Fibroblast of peridontal ligament (primary cell): ENCODE measurements around the gene CACNA1B.

Experiments
- DNase-seq: peaks from one replicate; pipeline ENCODE4 v3.0.0-alpha.2; 2010; ENCODE audit errors: extremely low read depth

Gene CACNA1B

DNA sequence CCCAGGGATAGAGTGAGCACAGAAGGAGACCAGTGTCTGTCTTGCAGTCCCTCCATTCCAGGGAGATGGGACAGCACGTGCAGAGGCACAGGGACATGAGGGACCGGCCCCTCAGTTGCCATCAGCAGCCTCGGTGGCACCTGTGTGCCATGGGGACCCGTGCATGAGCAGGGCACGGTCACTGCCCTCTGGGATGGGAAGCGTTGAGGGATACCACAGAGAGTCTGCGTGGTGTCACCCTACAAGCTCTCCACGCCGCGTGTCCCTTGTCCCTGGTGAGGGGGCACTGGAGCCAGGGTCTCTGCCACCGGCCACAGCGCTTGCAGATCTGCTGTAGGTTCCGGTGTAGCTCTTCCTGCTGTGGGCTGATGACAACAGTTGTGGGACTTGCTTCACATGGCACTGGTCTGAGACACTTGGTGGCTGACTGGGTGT lies 108.1 kb downstream of the CACNA1B start:
- DNase-seq = no peak

DNA sequence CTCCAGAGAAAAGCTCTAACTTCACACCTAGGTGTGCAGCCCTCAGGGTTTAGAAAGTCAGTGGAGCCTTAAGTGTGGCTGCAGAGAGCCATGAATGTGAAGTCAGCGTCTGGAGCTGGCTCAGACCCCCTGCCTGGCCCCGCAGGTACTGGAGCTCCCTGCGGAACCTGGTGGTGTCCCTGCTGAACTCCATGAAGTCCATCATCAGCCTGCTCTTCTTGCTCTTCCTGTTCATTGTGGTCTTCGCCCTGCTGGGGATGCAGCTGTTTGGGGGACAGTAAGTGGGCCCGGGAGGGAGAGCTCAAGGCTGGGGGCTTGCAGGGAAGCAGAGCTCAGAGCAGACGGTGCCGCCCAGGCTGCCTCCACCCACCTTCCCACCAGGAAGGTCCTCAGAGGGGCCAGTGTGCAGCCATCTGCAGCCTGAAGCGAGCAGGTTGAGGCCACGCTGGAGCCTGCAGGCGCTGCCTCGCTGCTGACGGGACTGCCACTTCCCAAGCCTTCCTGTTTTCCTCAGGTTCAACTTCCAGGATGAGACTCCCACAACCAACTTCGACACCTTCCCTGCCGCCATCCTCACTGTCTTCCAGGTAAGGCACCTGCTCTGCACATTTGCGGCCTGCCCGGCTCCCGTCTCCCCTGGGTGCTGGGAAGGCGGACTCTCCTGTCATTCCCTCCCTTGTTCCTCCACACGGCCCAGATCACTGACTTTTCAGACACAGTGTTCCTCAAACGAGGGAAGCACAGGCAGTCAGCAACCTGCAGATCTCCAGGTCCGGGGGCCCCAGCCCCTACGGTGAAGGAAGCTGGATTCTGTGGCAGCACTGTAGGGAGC lies 108.9 kb downstream of the CACNA1B start:
- no peak for DNase-seq

DNA sequence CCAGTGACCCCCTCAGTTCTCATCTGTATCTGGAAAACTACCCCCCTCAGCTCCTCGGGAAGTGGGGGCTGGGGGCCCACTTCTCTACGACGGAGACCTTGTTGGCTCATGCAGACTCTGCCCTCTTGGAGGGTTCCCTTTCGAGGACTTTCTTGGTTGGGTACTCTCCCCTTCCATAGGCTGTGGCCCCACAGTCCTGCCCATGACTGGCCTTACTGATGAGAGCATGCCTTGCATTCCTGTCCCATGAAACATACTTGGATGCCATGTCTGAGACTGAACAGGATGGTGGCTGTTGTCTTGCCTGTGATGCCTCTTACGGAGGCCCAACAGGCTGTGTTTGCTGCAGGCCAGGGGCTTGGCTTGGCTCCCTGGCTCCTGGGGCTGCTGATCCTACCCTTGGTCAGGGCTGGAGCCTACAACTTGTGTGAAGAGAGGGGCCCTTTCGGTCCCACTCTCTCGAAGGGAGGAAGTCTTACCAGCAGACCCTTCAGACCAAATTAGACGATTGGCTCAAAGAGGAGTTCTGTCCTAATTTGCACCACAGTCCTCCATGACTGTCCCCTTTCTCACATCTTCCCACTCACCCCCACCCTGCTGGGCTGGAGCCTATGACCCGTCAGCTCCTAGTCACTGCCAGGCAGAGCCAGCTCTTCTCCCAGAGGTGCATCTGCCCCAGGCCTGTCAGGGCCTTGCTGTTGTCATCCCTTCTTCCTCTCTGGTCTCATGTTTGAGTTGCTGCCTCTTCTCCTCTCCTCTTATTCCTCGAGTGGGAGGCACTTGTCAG lies 109.9 kb downstream of the CACNA1B start:
- no peak for DNase-seq

DNA sequence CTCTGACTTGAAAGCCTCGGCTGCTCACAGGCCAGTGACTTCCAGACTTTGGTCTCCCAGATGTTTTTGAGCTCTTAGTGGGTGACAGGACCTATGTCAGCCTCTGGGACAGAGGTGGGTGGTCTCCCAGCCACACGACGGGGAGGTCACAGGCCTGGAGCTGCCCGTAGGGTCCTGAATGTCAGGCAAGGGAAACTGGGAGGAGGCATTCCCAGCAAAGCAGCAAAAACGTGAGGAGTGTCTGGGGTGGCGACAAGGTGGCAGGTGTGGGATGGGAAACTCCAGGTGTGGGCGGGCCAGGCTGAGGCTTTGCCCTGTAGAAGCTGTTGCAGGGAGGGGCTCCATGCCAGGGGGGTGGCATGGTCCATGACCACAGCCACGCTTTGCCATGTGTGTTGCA lies 110.5 kb downstream of the CACNA1B start:
- no peak for DNase-seq

DNA sequence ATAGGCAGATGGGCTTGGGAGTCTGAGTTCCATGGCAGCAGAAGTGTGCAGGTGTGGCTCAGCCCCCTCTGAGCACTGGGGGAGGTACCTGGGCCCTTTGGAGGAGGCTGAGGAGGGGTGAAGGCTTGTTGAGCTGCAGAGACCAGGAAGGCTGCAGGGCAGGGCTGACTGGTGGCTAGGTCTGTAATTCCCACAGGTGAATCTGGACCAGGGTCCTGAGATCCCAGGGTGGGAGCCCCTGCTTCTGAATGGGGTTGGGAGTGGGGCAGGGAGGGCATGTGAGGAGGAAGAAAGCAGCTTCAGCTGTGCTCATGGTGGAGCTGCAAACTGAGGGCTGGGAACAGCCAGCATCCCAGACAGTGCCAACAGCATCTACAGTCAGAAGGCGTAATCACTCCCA lies 111.1 kb downstream of the CACNA1B start:
- no peak for DNase-seq

DNA sequence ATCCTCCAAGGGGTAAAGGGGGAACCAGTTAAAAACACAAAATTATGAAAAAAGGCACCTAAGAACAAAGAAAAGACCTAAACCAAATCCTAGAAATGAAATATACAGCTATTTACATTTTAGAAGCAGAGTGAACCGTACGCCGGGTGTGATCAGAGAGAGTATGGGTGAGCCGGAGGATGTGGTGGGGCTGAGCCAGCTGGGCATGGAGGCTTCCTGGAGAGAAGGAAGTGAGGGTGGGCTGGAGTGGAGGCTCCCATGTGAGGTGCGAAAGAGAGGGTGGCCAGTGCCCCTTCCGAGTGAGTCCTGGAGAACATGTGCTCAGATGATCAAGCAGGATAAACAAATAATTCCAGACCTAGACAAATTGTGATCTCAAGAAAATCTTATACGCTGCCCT lies 111.6 kb downstream of the CACNA1B start:
- no peak for DNase-seq

DNA sequence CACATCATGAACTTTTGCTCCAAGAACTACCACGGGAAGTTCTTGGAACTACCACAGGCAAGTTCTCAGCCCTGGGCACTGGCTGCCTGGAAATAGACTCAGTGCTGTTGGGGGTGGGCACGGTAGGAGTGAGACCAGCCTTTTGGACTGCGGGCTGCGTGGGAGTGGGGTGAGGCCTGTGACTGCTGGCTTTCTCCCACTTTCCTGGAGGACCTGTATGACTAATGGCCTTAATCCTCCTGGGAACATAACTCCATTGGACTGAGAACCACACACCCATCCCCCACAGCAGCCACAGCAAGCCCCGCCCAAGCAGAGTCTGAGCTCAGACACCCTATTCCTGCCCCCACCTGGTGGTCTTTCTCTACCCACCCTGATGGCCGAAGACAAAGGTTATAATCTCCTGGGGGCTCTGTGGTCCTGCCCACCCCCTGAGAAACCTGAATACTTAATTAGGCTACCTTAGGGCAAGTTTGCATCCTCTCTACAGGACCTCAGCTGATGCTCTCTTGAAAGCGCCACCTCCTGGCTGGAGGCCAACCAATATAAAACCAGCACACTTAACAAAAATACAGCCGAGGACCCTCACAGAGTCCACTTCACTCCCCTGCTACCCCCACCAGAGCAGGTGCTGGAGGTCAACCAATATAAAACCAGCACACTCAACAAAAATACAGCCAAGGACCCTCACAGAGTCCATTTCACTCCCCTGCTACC lies 112.6 kb downstream of the CACNA1B start:
- no peak for DNase-seq

DNA sequence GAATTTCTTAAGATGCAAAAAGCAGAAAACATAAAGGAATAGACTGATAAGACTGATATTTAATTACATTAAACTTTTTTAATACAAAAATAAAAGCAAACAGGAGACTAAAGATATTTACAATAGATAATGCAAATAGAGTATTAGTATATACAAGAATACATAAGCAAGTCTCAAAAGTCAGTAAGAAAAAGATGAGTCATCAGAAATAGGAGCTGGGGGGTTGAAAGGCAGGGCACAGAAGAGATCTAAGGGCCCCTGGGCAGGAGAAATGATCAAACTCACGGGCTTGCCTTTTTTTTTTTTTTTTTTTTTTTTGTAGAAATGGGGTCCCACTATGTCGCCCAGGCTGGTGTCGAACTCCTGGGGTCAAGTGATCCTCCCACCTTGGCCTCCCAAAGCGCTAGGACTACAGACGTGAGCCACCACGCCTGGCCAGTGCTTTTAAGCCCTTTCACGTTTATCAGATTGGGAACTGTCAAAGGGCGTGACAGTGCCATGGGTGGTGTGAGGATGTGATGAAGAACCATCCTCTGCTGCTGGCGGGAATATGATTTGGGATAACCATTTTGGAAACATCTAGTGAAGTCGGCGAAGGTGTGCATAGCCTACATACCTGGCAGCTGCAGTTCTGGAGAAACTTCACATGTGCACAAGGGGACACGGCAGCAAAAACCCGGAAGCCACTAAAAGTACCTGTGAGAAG lies 126.1 kb downstream of the CACNA1B start:
- DNase-seq = no peak

DNA sequence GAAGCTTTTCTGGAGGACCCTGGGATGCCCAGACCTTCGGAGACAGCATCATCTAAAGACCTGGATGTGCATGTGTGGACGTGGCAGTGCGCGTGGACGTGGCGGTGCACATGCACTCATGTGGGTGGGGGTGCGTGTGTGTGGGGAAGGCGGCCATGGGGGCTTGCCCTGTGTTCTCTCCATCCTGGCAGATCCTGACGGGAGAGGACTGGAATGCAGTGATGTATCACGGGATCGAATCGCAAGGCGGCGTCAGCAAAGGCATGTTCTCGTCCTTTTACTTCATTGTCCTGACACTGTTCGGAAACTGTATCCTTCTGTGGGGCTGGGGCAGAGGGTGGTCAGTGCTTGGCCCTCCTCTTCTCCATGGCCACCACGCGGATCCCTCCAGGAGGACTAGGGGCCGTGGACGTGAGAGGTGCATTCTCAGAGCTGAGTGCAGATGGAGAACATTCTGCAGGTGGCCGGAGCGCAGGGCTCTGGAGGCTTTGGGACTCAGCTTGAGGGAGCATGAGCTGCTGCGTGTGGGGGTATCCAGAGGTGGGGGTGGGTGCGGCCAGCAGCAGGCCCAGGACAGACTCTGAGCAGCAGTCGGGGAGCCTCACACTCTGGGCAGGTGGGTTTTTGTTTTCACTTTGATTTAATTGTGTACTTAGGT lies 129.1 kb downstream of the CACNA1B start:
- DNase-seq = no peak

DNA sequence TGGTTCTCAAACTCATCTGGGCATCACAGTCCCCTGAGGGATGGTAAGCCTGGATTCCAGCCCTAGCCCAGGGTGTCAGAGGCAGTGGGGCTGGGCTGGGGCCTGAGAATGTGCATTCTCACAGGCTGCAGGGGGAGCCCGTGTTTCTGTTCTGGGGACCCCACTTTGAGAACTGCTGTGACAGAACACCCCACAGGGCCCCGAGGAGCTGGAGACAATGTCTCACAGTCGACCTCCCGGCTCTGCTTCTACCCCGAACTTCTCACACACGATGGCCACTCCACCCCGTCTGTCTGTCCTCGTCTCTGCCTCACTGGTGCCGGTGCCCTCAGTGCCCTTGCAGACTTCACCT lies 130.0 kb downstream of the CACNA1B start:
- no peak for DNase-seq

DNA sequence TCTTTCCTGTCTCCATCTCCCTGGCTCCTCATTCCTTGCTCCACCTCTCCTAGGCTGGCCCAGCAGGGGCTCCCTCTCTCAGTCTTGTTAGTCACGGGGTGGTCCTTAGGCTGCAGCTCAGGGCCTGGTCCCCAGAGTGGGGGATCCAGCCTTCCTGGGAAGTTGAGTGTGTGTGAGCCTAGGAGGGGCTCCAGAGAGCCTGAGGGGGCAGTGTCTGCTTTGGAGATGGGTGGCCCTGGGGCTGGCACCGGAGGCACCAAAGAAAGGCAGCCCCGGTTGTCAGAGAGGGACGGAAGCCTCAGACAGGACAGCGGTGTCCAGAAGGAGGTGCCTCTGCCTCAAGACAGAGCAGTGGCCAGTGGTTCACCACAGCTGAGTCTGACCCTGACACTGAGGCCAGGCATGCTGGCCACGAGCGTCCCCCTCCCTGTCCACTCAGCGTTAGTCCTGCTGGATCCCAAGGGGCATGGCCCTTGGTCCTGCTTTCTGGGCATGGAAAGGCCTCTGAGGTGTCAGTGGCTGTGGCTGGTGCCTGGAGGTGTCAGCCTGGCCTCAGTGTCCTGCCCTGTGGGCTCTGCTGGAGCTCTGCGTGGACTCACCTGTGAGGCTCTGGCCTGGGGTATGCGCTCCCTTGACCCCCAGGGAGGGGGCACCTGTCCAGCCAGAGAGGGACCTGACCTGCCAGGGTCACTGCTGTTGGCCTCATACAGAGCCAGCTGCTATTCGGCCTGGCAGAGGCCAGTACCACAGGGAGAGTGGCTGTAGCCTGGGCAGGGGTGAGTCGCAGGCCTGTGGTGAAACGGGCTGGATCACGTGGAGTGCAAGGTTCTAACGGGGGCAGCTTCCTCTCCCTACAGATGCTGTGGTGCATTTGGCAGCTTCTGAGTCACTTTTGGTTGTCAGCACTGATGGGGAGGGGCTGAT lies 130.6 kb downstream of the CACNA1B start:
- no peak for DNase-seq

DNA sequence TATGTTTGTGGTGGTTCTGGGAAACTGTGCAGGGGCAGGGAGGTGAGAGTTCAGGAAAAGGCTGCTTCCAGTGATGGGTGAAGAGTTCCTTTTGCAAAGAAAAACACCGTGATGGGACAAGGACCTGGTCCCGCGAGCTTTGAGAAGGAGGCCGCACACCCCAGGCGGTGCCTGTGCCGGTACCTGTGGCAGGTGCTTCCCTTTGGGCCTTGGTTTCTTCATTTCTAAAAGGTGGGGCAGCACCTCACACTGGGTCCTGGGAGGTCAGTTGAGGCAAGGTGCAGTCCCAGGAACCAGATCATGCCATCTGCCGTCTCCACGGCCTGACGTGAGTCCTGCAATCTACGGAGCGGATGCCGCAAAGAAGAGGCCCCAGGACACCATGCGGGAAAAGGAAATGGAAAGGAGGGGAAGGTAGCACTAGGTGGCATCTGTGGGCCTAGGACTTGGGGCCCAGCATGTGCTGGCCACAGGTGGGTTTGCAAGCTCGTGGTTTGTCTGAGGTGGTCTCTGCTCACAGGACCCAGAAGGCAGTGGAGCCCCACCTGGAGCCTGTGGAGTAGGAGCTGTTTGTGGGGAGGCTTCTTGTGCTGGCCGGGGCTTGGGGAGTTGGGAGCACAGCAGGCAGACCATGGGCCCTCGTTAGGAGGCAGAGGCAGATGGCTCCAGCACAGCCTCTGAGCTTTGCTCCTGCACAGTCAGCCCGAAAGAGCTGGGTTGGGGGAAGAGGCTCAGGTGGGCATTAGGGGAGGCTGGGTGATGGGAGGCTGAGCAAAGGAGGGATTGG lies 131.6 kb downstream of the CACNA1B start:
- no peak for DNase-seq

DNA sequence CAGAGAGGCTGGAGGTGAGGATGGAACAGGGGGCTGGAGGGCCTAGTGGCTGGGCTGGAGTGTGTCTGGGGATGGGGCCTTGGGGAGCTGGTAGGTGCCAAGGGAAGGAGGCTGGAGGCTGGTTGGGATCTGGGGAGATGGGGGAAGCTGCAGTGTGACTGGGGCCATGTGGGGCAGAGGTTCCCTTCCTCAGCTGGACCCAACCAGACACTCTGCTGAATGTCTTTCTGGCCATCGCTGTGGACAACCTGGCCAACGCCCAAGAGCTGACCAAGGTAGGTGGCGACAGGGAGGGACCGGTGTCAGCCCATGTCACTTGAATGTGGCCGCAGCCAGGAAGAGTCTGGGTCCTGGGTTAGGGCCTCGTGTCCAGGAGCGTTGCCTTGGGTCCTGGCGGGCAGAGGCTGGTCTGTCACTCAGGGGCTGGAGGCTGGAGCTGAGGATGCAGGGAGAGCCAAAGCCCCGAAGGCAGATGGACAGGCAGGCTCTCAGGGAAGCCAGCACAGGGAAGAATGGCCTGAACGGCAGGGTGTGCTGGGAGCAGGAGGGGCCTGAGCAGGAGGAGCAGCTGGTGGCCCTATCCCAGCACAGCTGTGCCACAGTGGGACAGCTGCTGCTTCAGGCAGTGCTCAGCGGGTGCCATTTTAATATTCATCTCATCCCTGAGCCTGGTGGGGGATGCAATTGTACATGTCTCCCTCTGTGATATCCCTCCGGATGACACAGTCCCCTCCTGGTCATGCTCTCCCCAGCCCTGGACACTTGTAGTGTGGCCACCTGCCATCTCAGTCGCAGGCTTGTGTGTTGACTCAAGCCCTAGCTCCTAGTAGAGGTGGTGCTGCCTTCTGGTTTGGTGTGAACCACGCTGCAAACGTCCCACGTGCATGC lies 132.5 kb downstream of the CACNA1B start:
- no peak for DNase-seq

DNA sequence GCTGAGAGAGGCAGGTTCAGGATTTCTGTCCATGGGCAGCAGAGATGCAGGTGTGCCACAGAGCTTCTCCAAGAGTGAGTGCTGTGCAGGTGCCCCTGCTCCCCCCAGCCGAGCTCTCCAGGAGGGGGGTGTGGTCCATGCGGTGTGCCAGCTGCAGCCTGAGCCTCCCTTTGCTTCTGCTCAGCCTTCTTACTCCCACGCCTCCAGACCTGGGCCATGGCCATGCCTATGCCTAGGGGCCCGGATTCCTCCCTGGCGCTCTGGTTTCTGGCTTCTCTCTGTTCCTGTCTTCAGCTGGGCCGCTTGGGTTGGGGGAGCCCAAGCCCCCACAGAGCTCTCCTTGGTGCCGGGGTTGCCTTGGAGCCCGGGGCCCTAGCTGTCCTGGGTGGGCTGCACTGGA lies 133.3 kb downstream of the CACNA1B start:
- no peak for DNase-seq

DNA sequence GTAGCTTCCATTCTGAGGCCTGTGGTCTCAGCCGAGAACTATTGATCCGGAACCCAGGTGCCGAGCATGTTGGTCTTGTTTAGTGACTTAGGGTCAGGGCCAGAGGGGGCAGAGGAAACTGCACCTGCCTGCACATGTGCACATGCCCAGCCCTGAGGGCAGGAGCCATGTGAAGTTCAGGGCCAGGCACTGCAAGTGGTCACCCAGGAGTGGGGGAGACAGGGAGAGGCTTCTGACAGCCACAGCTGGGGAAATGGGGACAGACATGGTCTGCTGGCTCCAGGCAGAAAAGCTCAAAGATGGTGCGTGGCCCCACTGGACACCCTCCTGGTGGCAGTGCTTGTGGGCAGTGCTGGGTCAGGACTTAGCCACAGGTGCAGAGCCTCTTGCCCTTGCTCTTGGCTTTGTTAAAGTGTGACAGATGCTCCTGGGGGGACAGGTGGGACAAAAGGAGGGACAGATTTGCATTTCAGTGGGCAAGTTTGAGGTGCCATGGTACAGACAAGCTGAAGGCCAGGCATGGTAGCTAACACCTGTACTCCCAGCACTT lies 134.4 kb downstream of the CACNA1B start:
- no peak for DNase-seq

DNA sequence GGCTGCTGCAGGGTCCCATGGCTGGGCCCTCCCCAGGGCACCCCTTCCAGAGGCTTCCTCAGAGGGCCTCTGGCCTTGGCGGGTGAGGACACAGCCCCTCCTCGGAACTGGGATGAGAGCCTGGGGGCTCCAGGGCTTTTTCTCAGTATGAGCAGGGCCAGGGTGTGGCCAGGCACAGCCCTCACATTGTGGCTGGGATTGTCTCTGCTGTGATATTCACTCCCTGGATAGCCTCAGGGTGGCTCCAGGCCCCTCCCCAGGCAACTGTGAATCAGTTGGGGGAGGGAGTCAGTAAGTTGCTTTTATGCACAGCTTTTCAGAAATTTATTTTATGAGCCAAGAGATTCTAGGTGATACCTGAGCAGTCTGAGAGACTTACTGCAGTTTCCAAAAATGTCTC lies 135.7 kb downstream of the CACNA1B start:
- DNase-seq = no peak

DNA sequence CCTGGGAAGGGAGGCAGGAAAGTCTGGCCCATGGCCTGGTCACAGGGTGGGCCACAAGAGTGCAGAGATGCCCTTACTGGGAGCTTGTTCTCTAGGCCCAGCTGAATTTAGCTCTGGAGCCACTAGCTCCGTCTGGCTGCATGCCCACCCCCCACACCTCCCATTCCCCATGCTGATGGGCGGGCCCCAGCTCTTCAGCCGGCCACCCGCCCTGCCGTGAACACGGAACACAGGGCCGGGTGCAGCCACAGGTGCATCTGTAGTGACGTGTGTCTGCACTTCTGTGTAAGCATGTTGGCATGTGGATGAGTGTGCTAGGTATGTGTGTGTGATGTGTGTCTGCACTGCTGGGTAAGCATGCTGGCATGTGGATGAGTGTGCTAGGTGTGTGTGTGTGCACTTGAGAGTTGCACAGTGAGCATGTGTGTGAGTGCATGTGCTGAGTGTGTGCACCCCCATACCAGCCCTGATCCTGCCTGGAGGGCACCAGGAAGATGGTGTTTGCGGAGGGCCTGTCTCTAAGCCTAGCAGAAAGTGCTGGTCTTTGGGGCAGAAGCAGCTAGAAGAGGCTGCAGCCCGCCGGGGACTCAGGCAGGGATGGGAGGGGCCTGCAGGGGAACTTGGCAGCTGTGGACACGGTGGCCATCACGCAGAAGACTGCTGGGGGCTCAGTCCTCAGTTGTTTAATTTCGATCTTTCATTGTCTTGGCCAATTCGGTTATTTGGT lies 136.4 kb downstream of the CACNA1B start:
- DNase-seq = no peak

DNA sequence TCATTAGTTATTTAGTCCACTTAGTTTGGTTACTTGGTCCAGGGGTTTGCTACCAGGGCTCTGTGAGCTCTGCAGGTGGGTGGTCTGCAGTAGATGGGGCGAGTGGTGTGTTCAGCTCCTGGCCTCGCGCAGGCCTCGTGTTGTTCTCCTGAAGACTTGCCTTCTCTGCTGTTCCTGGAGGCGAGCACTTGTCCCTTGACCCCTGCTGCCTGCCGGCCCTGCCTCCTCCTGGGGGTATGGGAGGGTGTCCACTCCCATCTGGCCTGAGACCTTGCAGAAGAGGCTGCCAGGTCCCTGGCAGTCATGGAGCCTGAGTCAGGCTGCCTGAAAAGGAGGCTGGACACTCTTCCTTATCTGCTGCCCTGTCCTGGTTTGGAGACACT lies 137.0 kb downstream of the CACNA1B start:
- no peak for DNase-seq
